Tibial artery (tissue), 4 donors: Measurements from ENCODE around the gene LRIG1.
A peak's percentile ranks its signal among the peaks of the same experiment; 100 is the strongest.

Experiments used
- DNase-seq, 2 donors: peaks; one replicate each; pipeline ENCODE4 v3.0.0-alpha.2; 2019
- H3K27ac ChIP-seq, 2 donors: fragments of 200-600 bp; sonication (generic) in 1 of 2; 1 replicate in 1 of 2; 2 replicates in 1 of 2; pipeline ENCODE4 v1.5.1; 2018 to 2019; ENCODE audit warnings: mild to moderate bottlenecking in 1 of 2
- H3K27me3 ChIP-seq, 2 donors: fragments of 200-600 bp; sonication (generic) in 1 of 2; one replicate each; pipeline versions ENCODE4 v1.5.1 to v1.6.0; 2016 to 2019
- H3K36me3 ChIP-seq, 3 donors: fragments of 200-600 bp; sonication (generic) in 2 of 3; one replicate each; pipeline ENCODE4 v1.5.1; 2016 to 2019; ENCODE audit warnings: mild to moderate bottlenecking in 2 of 3
- H3K4me1 ChIP-seq, 4 donors: fragments of 200-600 bp; sonication (generic) in 2 of 4; 1 replicate in 3 of 4; 2 replicates in 1 of 4; pipeline ENCODE4 v1.5.1; 2016 to 2019
- H3K4me3 ChIP-seq, 2 donors: fragments of 200-600 bp; sonication (generic) in 1 of 2; 1 replicate in 1 of 2; 2 replicates in 1 of 2; pipeline ENCODE4 v1.5.1; 2018 to 2019; ENCODE audit warnings: mild to moderate bottlenecking in 2 of 2
- H3K9me3 ChIP-seq, 3 donors: fragments of 200-600 bp; sonication (generic) in 1 of 3; one replicate each; pipeline ENCODE4 v1.5.1; 2016 to 2019
- intact Hi-C: fragments of 100-400 bp; cut with DNase I; formaldehyde crosslinking; loops from one replicate; pipeline ENCODE4 v1.15.0; 2023; ENCODE audit warnings: low total_unique reads
- TF ChIP-seq, protein P1 (sequence below), 2 experiments: fragments of 200-600 bp in 1 of 2; fragments of 450-650 bp in 1 of 2; IDR thresholded peaks; one replicate each; pipeline ENCODE4 v1.5.1; 2017 to 2019; ENCODE audit warnings: antibody characterized with exemption in 2 of 2, mild to moderate bottlenecking in 1 of 2, moderate library complexity in 1 of 2

The LRIG1 gene

DNA sequence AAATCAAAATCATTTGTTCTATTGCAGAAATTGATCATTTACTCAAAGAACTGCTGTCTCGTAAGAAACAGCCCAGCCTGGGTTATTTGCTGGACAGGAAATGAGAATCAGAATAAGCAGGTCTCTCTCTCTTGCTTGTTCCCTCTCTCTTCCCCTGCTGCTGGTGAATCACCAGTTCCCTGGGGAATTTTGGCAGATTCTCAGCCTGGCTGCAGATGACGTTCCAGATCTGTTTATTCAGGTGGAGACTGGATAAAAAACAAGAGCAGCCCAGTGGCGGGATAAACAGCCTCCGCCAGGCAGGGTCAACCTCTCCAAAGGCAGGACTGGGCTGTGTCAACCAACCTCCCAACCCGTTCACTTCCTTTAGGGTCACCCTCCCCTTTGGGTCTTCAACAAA, 72.1 kb downstream of the LRIG1 start:
- intact Hi-C loops: no loop called here
- peaks cover 0 to 5% (median 0%) of the 10 kb centered on the region in 3 donors for H3K36me3 ChIP-seq
- no peaks in the 10 kb centered on the region for H3K9me3 ChIP-seq
- peak overlapping the region; percentile 33 to 57 for H3K27ac ChIP-seq
- DNase-seq: peak; percentile 79 to 88
- TF ChIP-seq, protein P1, sequence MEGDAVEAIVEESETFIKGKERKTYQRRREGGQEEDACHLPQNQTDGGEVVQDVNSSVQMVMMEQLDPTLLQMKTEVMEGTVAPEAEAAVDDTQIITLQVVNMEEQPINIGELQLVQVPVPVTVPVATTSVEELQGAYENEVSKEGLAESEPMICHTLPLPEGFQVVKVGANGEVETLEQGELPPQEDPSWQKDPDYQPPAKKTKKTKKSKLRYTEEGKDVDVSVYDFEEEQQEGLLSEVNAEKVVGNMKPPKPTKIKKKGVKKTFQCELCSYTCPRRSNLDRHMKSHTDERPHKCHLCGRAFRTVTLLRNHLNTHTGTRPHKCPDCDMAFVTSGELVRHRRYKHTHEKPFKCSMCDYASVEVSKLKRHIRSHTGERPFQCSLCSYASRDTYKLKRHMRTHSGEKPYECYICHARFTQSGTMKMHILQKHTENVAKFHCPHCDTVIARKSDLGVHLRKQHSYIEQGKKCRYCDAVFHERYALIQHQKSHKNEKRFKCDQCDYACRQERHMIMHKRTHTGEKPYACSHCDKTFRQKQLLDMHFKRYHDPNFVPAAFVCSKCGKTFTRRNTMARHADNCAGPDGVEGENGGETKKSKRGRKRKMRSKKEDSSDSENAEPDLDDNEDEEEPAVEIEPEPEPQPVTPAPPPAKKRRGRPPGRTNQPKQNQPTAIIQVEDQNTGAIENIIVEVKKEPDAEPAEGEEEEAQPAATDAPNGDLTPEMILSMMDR (IDR thresholded peaks at IDR 0.05): no peak
- peaks cover 0 to 88% (median 65%) of the 10 kb centered on the region in 4 donors for H3K4me1 ChIP-seq
- H3K4me3 ChIP-seq: no peak overlapping the region
- no peaks in the 10 kb centered on the region for H3K27me3 ChIP-seq

DNA sequence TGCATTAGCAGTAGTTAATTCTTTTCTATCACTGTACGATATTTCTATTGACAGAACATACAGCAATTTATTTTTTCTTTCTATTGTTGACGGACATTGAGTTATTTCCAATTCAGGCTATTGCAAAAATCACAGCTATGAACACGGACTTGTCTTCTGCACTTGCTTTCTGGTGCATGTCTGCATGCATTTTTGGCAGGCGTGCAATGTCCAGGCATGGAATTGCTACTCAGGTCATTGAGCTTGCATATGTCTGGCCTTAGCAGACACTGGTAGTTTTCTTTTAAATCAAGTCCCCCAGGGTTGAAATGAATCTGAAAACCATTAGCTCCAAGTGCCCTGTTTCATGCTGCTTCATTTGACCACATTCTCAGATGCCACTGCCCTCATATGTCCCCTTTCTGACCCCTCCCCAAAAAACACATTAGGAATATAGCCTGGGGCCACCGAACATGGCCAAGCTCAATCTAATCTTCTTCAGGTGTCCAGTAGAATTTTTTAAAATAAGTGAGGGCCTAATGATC, 72.8 kb downstream of the LRIG1 start:
- H3K36me3 ChIP-seq: peaks cover 0 to 5% (median 0%) of the 10 kb centered on the region in 3 donors
- DNase-seq: no peak
- intact Hi-C loops: no loop called here
- TF ChIP-seq, protein P1 (IDR thresholded peaks at IDR 0.05): no peak
- H3K4me3 ChIP-seq: no peak overlapping the region
- no peaks in the 10 kb centered on the region for H3K27me3 ChIP-seq
- H3K9me3 ChIP-seq: no peaks in the 10 kb centered on the region
- H3K4me1 ChIP-seq: peaks cover 0 to 83% (median 62%) of the 10 kb centered on the region in 4 donors
- H3K27ac ChIP-seq: peak overlapping the region; percentile 33 to 57

DNA sequence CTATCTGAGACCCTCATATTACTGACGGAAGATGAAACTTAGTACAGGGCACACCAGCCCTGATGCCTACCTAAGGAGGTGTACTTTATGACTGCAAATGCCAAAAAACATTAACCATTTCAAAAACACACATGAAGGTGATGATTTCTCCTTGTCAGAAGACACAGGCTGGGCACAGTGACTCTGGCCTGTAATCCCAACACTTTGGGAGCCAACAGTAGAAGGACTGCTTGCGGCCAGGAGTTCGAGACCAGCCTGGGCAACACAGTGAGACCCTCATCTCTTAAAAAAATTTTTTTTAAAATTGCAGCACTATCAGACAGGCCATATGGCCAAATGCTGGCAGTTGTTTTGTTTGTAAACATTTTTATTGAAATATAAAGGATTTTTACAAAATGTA, 73.5 kb downstream of the LRIG1 start:
- Histone ChIP-seq H3K27me3 (no peaks in the 10 kb centered on the region), H3K4me3 (no peak overlapping the region), H3K27ac (no peak overlapping the region), H3K36me3 (peaks cover 0 to 5% (median 0%) of the 10 kb centered on the region in 3 donors), H3K4me1 (peaks cover 0 to 77% (median 59%) of the 10 kb centered on the region in 4 donors), H3K9me3 (no peaks in the 10 kb centered on the region)
- intact Hi-C loops: no loop called here
- DNase-seq: no peak
- TF ChIP-seq, protein P1 (IDR thresholded peaks at IDR 0.05): no peak

DNA sequence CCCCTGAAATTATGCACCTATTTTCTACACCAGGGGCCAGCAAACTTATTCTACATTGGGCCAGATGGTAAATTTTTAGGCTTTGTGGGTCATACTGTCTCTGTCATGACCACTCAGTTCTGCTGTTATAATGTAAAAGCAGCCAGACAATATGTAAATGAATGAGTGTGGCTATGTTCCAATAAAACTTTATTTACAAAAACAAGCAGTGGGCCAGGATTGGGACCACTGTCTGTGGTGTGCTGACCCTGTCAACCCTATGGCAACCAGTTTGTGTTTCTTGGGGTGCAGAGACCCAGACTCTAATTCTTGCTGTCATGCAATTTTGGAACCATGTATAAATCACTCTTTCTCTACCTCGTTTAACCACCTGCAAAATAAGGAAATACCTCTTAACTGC, 74.7 kb downstream of the LRIG1 start:
- no peaks in the 10 kb centered on the region for H3K27me3 ChIP-seq
- H3K4me1 ChIP-seq: peaks cover 0 to 66% (median 53%) of the 10 kb centered on the region in 4 donors
- H3K9me3 ChIP-seq: no peaks in the 10 kb centered on the region
- H3K27ac ChIP-seq: no peak overlapping the region
- H3K36me3 ChIP-seq: no peaks in the 10 kb centered on the region
- TF ChIP-seq, protein P1 (IDR thresholded peaks at IDR 0.05): no peak
- intact Hi-C loops: no loop called here
- DNase-seq: no peak
- no peak overlapping the region for H3K4me3 ChIP-seq

DNA sequence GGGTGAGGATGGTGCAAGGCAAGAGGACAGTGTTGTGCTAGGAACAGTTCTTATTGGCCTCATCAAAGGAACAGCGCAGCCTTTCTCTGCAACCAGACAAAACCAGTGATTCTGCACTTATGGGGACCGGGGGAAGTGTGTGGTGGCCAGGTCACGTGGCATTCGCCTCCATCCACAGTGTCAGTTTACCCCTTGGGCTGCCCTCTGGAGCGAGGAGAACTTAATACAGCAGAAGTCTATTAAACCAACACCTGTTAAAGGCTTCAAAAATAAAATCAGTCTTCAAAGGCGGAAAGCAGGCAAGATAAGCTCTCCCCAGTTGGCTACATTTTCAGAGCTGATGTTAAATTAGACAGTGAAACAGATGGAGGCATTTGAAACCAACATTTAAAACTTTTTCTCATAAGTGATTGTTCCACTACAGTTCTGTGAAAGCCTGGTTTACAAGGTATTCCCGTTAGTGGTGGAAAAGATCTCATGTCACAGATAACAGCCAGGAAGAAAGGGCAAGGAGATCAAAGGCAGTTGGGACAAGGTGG, 75.2 kb downstream of the LRIG1 start:
- intact Hi-C loops: no loop called here
- Histone ChIP-seq H3K4me3 (no peak overlapping the region), H3K4me1 (peaks cover 0 to 62% (median 51%) of the 10 kb centered on the region in 4 donors), H3K9me3 (no peaks in the 10 kb centered on the region), H3K36me3 (no peaks in the 10 kb centered on the region), H3K27me3 (no peaks in the 10 kb centered on the region), H3K27ac (peak overlapping the region; percentile 16 to 23)
- no peak for DNase-seq
- TF ChIP-seq, protein P1 (IDR thresholded peaks at IDR 0.05): no peak
